Sigmoid colon (tissue), 7 donors: Measurements from ENCODE around the gene LTBP1. TPM values are rescaled to one million over a fixed set of nuclear protein-coding genes. Genes with fewer than 3 reads are reported as not detected.
"Not testable (repeated sequence)": the region's sequence is repeated elsewhere in the genome, so short reads cannot be mapped to it uniquely, and the experiment has no call there.

Source experiments
- DNase-seq: peaks from one replicate; pipeline ENCODE4 v3.0.0-alpha.2; 2019
- H3K27ac ChIP-seq, 4 donors: fragments of 200-600 bp; sonication (generic); one replicate each; pipeline ENCODE4 v1.5.1; 2016 to 2019; ENCODE audit warnings: mild to moderate bottlenecking in 1 of 4
- H3K27me3 ChIP-seq, 3 donors: fragments of 200-600 bp; sonication (generic); one replicate each; pipeline ENCODE4 v1.5.1; 2019; ENCODE audit warnings: mild to moderate bottlenecking in 1 of 3
- H3K36me3 ChIP-seq, 4 donors: fragments of 200-600 bp; sonication (generic); one replicate each; pipeline ENCODE4 v1.5.1; 2016 to 2019
- H3K4me1 ChIP-seq, 4 donors: fragments of 200-600 bp; sonication (generic); one replicate each; pipeline ENCODE4 v1.5.1; 2017 to 2019
- H3K4me3 ChIP-seq, 4 donors: fragments of 200-600 bp; sonication (generic); one replicate each; pipeline ENCODE4 v1.5.1; 2017 to 2019; ENCODE audit warnings: mild to moderate bottlenecking in 2 of 4, moderate library complexity in 1 of 4
- H3K9me3 ChIP-seq, 4 donors: fragments of 200-600 bp in 3 of 4; sonication (generic) in 3 of 4; one replicate each; pipeline versions ENCODE4 v1.5.1 to v1.6.1; 2013 to 2019
- EP300 ChIP-seq, 4 donors: sonication (generic); formaldehyde crosslinking; IDR thresholded peaks; one replicate each; pipeline ENCODE4 v1.6.1; 2017; ENCODE audit warnings: antibody characterized with exemption in 4 of 4
- POLR2A ChIP-seq, 2 donors: fragments of 450-650 bp; IDR thresholded peaks; one replicate each; pipeline ENCODE4 v1.6.1; 2016; ENCODE audit warnings: antibody characterized with exemption in 2 of 2, mild to moderate bottlenecking in 2 of 2, moderate library complexity in 2 of 2
- POLR2AphosphoS5 ChIP-seq, 4 donors: sonication (generic); formaldehyde crosslinking; IDR thresholded peaks; one replicate each; pipeline ENCODE4 v1.6.1; 2017; ENCODE audit warnings: antibody characterized with exemption in 4 of 4
- WGBS, 2 donors: extraction: QIAGEN DNeasy Blood & Tissue Kit; methylation state at CpG; one replicate each; pipeline ENCODE4 v1.1.7; 2013; 5-methylcytosine and 5-hydroxymethylcytosine counted together
- intact Hi-C: fragments of 100-400 bp; cut with DNase I; formaldehyde crosslinking; loops from one replicate; pipeline ENCODE4 v1.15.1; 2023
- polyA plus RNA-seq, 3 donors: library from polyadenylated mRNA; stranded (reverse); fragments of 200-250 nt; gene quantifications; one replicate each; pipeline ENCODE4 v1.2.3, GENCODE V29; 2013
- total RNA-seq, 4 donors: library from RNA; depleted of rRNA; stranded (reverse); fragments of >200 nt; gene quantifications; one replicate each; pipeline ENCODE4 v1.1.0, GENCODE V29; 2016
- TF ChIP-seq, protein P1 (sequence below), 4 experiments: fragments of 450-650 bp in 3 of 4; fragments of 200-600 bp in 1 of 4; IDR thresholded peaks; one replicate each; pipeline ENCODE4 v1.5.1; 2016 to 2019; ENCODE audit warnings: antibody characterized with exemption in 4 of 4, mild to moderate bottlenecking in 3 of 4, moderate library complexity in 2 of 4
- donor health status: healthy with polysubstance abuse.
- donor health status: Bipolar disorder and iron deficiency.
- donor health status: healthy.

Gene LTBP1
- total and polyA plus RNA-seq, 7 donors = 3.0 to 102 (median 34.2) TPM

DNA sequence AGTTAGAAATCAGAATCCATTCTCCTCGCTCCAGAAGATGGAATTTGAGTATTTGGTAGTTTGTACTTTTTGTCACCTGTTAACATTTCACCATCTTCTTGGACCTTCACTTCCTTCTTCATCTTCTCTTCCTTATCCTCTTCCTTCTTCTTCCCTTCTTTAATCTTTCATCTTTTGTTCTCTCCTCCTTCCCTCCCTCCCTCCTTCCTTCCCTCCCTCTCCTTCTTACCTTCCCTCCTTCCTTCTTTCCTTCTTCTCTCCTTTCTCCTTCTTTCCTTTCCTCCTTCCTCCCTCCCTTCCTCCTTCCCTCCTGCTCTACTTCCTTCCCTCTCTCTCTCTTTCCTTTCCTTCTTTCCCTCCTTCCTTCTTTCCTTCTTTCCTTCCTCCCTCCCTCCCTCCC lies 31.1 kb upstream of the LTBP1 start:
- H3K27me3 ChIP-seq = no peaks in the 10 kb centered on the region
- no peak for DNase-seq
- WGBS, 2 donors = 76 to 80% methylated on average over 1 of the region's 1 CpG
- H3K4me3 ChIP-seq = no peak overlapping the region
- no peak for TF ChIP-seq POLR2AphosphoS5 (IDR thresholded peaks at IDR 0.05)
- TF ChIP-seq EP300 (IDR thresholded peaks at IDR 0.05) = no peak
- TF ChIP-seq, protein P1, sequence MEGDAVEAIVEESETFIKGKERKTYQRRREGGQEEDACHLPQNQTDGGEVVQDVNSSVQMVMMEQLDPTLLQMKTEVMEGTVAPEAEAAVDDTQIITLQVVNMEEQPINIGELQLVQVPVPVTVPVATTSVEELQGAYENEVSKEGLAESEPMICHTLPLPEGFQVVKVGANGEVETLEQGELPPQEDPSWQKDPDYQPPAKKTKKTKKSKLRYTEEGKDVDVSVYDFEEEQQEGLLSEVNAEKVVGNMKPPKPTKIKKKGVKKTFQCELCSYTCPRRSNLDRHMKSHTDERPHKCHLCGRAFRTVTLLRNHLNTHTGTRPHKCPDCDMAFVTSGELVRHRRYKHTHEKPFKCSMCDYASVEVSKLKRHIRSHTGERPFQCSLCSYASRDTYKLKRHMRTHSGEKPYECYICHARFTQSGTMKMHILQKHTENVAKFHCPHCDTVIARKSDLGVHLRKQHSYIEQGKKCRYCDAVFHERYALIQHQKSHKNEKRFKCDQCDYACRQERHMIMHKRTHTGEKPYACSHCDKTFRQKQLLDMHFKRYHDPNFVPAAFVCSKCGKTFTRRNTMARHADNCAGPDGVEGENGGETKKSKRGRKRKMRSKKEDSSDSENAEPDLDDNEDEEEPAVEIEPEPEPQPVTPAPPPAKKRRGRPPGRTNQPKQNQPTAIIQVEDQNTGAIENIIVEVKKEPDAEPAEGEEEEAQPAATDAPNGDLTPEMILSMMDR (IDR thresholded peaks at IDR 0.05) = no peak
- no peak for TF ChIP-seq POLR2A (IDR thresholded peaks at IDR 0.05)
- intact Hi-C loops = no loop called here
- H3K27ac ChIP-seq = no peak overlapping the region
- H3K36me3 ChIP-seq = no peaks in the 10 kb centered on the region
- no peaks in the 10 kb centered on the region for H3K4me1 ChIP-seq
- no peaks in the 10 kb centered on the region for H3K9me3 ChIP-seq

DNA sequence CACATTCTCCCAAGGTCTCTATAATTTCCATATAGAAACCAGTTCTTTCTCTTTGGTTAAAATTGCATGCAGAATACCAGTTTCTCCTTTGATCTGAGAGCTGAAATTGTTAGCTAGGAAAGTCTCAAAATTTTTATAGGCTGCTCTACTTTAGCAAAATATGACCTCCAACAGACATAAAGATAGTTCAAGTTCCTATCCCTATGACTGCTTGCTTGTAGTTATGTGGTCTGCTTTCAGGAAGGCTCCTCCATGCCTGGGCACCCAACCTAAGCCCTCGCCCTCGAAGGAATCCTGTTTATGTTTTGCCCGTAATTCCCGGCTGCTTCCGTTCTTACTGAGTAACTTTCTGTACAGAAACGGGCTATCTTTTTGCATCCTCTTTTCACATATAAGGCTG lies 28.0 kb upstream of the LTBP1 start:
- DNase-seq = no peak
- H3K4me3 ChIP-seq = no peak overlapping the region
- intact Hi-C loops = no loop called here
- H3K4me1 ChIP-seq = no peaks in the 10 kb centered on the region
- no peaks in the 10 kb centered on the region for H3K27me3 ChIP-seq
- no peaks in the 10 kb centered on the region for H3K9me3 ChIP-seq
- 79 to 82% methylated on average over 6 of the region's 6 CpGs for WGBS, 2 donors
- no peaks in the 10 kb centered on the region for H3K36me3 ChIP-seq
- TF ChIP-seq POLR2A (IDR thresholded peaks at IDR 0.05) (no peak), POLR2AphosphoS5 (IDR thresholded peaks at IDR 0.05) (no peak), EP300 (IDR thresholded peaks at IDR 0.05) (no peak)
- TF ChIP-seq, protein P1 (IDR thresholded peaks at IDR 0.05) = no peak
- no peak overlapping the region for H3K27ac ChIP-seq

DNA sequence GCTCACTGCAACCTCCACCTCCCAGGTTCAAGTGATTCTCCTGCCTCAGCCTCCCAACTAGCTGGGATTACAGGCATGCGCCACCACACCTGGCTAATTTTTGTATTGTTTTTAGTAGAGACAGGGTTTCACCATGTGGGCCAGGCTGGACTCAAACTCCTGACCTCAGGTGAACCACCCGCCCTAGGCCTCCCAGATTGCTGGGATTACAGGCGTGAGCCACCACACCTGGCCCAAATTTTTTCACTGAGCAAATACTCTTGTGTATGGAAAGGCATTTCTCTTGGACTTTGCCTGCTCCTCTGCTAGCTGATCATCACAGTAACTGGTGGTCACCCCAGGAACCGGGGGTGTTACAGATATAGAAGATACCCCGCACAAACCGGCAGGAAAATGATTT lies 26.9 kb upstream of the LTBP1 start:
- H3K27ac ChIP-seq, H3K9me3 ChIP-seq, H3K27me3 ChIP-seq, H3K36me3 ChIP-seq, DNase-seq, intact Hi-C loops, H3K4me3 ChIP-seq, H3K4me1 ChIP-seq: not testable (repeated sequence)
- WGBS, 2 donors = 90 to 94% methylated on average over 6 of the region's 6 CpGs

DNA sequence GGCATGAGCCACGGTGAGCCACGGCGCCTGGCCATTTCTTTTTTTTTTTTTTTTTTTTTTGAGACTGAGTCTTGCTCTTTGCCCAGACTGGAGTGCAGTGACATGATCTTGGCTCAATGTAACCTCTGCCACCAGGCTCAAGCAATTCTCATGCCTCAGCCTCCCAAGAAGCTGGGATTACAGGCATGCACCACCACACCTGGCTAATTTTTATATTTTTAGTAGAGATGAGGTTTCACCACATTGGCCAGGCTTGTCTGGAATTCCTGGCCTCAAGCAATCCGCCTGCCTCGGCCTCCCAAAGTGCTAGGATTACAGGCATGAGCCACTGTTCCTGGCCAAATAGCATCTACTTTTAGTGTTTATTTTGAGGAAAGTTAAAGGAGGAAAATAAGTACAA lies 25.3 kb upstream of the LTBP1 start:
- DNase-seq, H3K36me3 ChIP-seq, H3K27ac ChIP-seq, H3K4me1 ChIP-seq, intact Hi-C loops, H3K4me3 ChIP-seq, H3K27me3 ChIP-seq, H3K9me3 ChIP-seq: not testable (repeated sequence)
- 96% methylated on average over 5 of the region's 5 CpGs for WGBS, 2 donors

DNA sequence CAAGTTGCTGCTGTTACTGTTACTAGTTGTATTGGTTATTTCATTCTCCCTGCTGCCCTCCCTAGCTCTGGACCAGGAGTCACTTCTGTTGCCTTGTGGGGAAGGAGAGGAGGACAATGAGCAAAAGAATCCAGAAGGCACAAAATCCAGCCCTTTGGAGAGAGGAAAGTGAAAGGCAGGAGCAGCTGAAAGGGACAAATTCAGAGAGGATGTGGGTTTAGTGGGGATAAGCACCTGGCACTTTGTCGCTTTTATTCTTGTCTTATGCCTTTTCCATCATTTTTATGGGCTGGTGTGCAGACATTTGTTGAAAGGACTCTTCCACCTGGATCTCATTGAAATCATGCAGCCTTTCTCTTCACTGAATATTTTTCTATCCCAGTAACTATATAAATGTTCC lies 24.3 kb upstream of the LTBP1 start:
- no peaks in the 10 kb centered on the region for H3K36me3 ChIP-seq
- 87 to 88% methylated on average over 1 of the region's 1 CpG for WGBS, 2 donors
- DNase-seq = no peak
- no peak overlapping the region for H3K27ac ChIP-seq
- no peaks in the 10 kb centered on the region for H3K9me3 ChIP-seq
- intact Hi-C loops = no loop called here
- H3K4me1 ChIP-seq = no peaks in the 10 kb centered on the region
- no peak overlapping the region for H3K4me3 ChIP-seq
- no peaks in the 10 kb centered on the region for H3K27me3 ChIP-seq
- no peak for TF ChIP-seq POLR2AphosphoS5 (IDR thresholded peaks at IDR 0.05)
- no peak for TF ChIP-seq POLR2A (IDR thresholded peaks at IDR 0.05)
- TF ChIP-seq, protein P1 (IDR thresholded peaks at IDR 0.05) = no peak
- TF ChIP-seq EP300 (IDR thresholded peaks at IDR 0.05) = no peak

DNA sequence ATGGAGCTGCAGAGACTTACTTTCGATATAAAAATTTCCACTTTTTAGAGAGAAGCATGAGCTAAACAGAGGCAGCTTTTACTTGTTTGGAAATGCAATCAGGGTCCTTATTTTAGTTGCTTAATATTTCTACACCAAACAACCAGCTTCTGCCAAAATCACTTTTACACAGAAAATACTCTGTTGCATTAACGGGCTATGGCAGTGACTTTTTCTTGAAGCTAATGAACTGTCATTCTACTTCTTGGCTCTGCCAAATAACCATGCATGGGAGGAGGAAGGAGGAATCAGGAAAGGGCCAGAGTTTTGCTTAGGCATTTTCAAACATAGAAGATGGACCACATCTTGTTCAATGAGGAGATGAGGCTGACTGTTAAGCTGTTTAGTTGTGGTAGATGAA lies 23.6 kb upstream of the LTBP1 start:
- H3K27me3 ChIP-seq = no peaks in the 10 kb centered on the region
- no peak for DNase-seq
- WGBS, 2 donors = 88 to 95% methylated on average over 2 of the region's 2 CpGs
- no peak overlapping the region for H3K4me3 ChIP-seq
- intact Hi-C loops = no loop called here
- no peaks in the 10 kb centered on the region for H3K4me1 ChIP-seq
- H3K36me3 ChIP-seq = no peaks in the 10 kb centered on the region
- TF ChIP-seq POLR2AphosphoS5 (IDR thresholded peaks at IDR 0.05) (no peak), POLR2A (IDR thresholded peaks at IDR 0.05) (no peak), EP300 (IDR thresholded peaks at IDR 0.05) (no peak)
- TF ChIP-seq, protein P1 (IDR thresholded peaks at IDR 0.05) = no peak
- no peak overlapping the region for H3K27ac ChIP-seq
- no peaks in the 10 kb centered on the region for H3K9me3 ChIP-seq
